Upper lobe of right lung (tissue), 1 donor: ENCODE data around the gene ELOVL3. TPM values are rescaled to one million over a fixed set of nuclear protein-coding genes. Genes with fewer than 3 reads are reported as not detected.
"Not testable (repeated sequence)": the region's sequence is repeated elsewhere in the genome, so short reads cannot be mapped to it uniquely, and the experiment has no call there.

Experiments
- ATAC-seq: fragments of 200-7000 bp; cut with Tn5 transposase; one replicate; pipeline ENCODE4 v1.9.1; 2020; ENCODE audit warnings: mild to moderate bottlenecking, moderate library complexity
- DNase-seq: peaks from one replicate; pipeline ENCODE4 v3.0.0-alpha.2; 2020
- H3K27ac ChIP-seq: fragments of 200-600 bp; one replicate; pipeline ENCODE4 v1.8.0; 2022
- H3K27me3 ChIP-seq: fragments of 200-600 bp; one replicate; pipeline ENCODE4 v1.8.0; 2022; ENCODE audit warnings: mild to moderate bottlenecking
- H3K36me3 ChIP-seq: fragments of 200-600 bp; one replicate; pipeline ENCODE4 v1.8.0; 2022
- H3K4me1 ChIP-seq: fragments of 200-600 bp; one replicate; pipeline ENCODE4 v1.8.0; 2022
- H3K4me3 ChIP-seq: fragments of 200-600 bp; one replicate; pipeline ENCODE4 v1.8.0; 2022; ENCODE audit warnings: mild to moderate bottlenecking
- H3K9me3 ChIP-seq: fragments of 200-600 bp; one replicate; pipeline ENCODE4 v1.8.0; 2022
- intact Hi-C: fragments of 100-400 bp; cut with DNase I; formaldehyde crosslinking; loops from one replicate; pipeline ENCODE4 v1.11.0; 2022
- total RNA-seq: library from RNA; stranded (reverse); fragmentation: NEBNext Ultra II Directional; extraction: Animal tissue kit (Norgen Biotek cat#: 25700); gene quantifications from one replicate; pipeline ENCODE4 v1.2.1, GENCODE V29; 2021
- TF ChIP-seq, protein P1 (sequence below): fragments of 200-600 bp; IDR thresholded peaks from one replicate; pipeline ENCODE4 v1.8.0; 2022; ENCODE audit warnings: antibody characterized with exemption
- donor health status: DM: no; HTN: yes; CAD: no; lungs with severe emphysema.

Gene ELOVL3
- total RNA-seq, 1 donor from 2014 or later: 0.87 TPM

GRCh38 chr10:102247734-102248133 is 21.6 kb downstream of the ELOVL3 start:
- H3K27ac ChIP-seq: no peak overlapping the region
- no peaks in the 10 kb centered on the region for H3K27me3 ChIP-seq
- no peak for DNase-seq
- intact Hi-C loops: no loop called here
- TF ChIP-seq, protein P1, sequence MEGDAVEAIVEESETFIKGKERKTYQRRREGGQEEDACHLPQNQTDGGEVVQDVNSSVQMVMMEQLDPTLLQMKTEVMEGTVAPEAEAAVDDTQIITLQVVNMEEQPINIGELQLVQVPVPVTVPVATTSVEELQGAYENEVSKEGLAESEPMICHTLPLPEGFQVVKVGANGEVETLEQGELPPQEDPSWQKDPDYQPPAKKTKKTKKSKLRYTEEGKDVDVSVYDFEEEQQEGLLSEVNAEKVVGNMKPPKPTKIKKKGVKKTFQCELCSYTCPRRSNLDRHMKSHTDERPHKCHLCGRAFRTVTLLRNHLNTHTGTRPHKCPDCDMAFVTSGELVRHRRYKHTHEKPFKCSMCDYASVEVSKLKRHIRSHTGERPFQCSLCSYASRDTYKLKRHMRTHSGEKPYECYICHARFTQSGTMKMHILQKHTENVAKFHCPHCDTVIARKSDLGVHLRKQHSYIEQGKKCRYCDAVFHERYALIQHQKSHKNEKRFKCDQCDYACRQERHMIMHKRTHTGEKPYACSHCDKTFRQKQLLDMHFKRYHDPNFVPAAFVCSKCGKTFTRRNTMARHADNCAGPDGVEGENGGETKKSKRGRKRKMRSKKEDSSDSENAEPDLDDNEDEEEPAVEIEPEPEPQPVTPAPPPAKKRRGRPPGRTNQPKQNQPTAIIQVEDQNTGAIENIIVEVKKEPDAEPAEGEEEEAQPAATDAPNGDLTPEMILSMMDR: no peak
- no peaks in the 10 kb centered on the region for H3K36me3 ChIP-seq
- no peaks in the 10 kb centered on the region for H3K9me3 ChIP-seq
- no peak for ATAC-seq
- peaks cover 29% of the 10 kb centered on the region for H3K4me1 ChIP-seq
- no peak overlapping the region for H3K4me3 ChIP-seq

GRCh38 chr10:102252508-102252907 is 26.4 kb downstream of the ELOVL3 start:
- DNase-seq, H3K4me3 ChIP-seq, H3K27me3 ChIP-seq, intact Hi-C loops, H3K9me3 ChIP-seq, ATAC-seq, H3K36me3 ChIP-seq, H3K27ac ChIP-seq: not testable (repeated sequence)
- H3K4me1 ChIP-seq: peaks cover 11% of the 10 kb centered on the region

- TF ChIP-seq, protein P1: no peak
- intact Hi-C loops: no loop called here
- ATAC-seq: no peak
Observed at GRCh38 chr10:102254426-102254825, 28.3 kb downstream of the ELOVL3 start.

DNA sequence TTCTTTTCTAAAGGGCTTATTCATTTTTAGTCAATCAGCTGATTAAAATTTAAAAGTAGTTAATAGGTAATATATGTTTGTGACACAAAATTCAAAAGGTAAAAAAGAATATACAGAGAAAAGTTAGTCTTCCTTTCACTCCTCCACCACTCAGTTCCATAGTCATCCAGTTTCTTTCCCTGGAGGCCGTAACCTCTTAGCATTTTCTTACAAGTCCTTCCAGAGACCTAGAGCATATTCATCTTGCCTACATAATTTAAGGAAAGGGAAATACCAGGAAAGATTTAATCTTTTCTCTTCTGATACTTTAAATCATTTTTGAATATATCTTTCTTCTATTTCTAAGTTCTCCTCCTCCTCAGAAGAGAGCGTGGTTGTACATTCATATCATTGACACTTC is 29.3 kb downstream of the ELOVL3 start:
- no peak overlapping the region for H3K27ac ChIP-seq
- no peaks in the 10 kb centered on the region for H3K27me3 ChIP-seq
- H3K9me3 ChIP-seq: no peaks in the 10 kb centered on the region
- TF ChIP-seq, protein P1: no peak
- no peak for DNase-seq
- ATAC-seq: no peak
- intact Hi-C loops: no loop called here
- no peak overlapping the region for H3K4me3 ChIP-seq
- H3K4me1 ChIP-seq: no peaks in the 10 kb centered on the region
- peaks cover 23% of the 10 kb centered on the region for H3K36me3 ChIP-seq

More at GRCh38 chr10:102254426-102254825, 28.3 kb downstream of the ELOVL3 start:
- H3K4me1 ChIP-seq: no peaks in the 10 kb centered on the region
- no peak overlapping the region for H3K27ac ChIP-seq
- H3K9me3 ChIP-seq: no peaks in the 10 kb centered on the region
- no peak overlapping the region for H3K4me3 ChIP-seq
- H3K27me3 ChIP-seq: no peaks in the 10 kb centered on the region
- no peak for DNase-seq
- H3K36me3 ChIP-seq: peaks cover 13% of the 10 kb centered on the region

DNA sequence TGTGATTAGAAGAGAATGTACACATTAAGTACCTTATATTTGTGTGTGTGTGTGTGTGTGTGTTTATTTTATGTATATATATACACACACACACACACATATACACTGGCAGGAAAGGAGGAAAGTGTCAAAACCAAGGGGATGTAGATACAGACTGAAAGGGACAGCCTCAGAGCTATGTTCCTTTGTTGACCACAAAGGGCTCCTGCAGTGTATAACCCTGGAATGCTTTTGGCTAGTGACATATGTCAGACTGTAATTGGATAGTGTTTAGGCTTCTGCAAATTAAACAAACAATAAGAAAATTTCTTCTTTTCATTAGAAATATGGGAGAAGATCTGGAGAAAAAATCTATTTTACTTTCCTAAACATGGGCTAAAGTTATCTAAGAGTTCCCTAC is 35.1 kb downstream of the ELOVL3 start:
- H3K27ac ChIP-seq: no peak overlapping the region
- H3K27me3 ChIP-seq: no peaks in the 10 kb centered on the region
- ATAC-seq (no peak), DNase-seq (no peak)
- H3K4me1 ChIP-seq: no peaks in the 10 kb centered on the region
- no peak overlapping the region for H3K4me3 ChIP-seq
- TF ChIP-seq, protein P1: no peak
- H3K9me3 ChIP-seq: no peaks in the 10 kb centered on the region
- intact Hi-C loops: no loop called here
- H3K36me3 ChIP-seq: peaks cover 58% of the 10 kb centered on the region

DNA sequence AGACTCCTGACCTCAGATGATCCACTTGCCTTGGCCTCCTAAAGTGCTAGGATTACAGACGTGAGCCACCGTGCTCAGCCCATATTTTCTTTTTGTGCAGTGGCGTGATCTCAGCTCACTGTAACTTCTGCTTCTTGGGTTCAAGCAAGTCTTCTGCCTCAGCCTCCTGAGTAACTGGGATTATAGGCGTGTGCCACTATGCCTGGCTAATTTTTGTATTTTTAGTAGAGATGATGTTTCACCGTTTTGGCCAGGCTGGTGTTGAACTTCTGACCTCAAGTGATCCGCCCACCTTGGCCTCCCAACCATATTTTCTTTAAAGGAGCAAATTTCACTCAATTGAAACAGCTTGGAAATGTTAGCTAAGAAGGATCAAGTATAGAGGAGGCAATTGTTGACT is 35.7 kb downstream of the ELOVL3 start:
- TF ChIP-seq, protein P1: no peak
- no peak for ATAC-seq
- no peak for DNase-seq
- peaks cover 57% of the 10 kb centered on the region for H3K36me3 ChIP-seq
- H3K4me3 ChIP-seq: no peak overlapping the region
- no peak overlapping the region for H3K27ac ChIP-seq
- no peaks in the 10 kb centered on the region for H3K9me3 ChIP-seq
- H3K27me3 ChIP-seq: no peaks in the 10 kb centered on the region
- peaks cover 5% of the 10 kb centered on the region for H3K4me1 ChIP-seq
- intact Hi-C loops: no loop called here
